ENCODE results near the gene CHDH.

- TF ChIP-seq CTCF (IDR thresholded peaks at IDR 0.05; ENCODE audit: low read depth, low read length, poor library complexity, severe bottlenecking) (no peak), EZH2phosphoT487 (IDR thresholded peaks at IDR 0.05; ENCODE audit: borderline replicate concordance, low read length) (no peak)
These were observed 27.7 kb downstream of the CHDH start for GRCh38 chr3:53818221-53819162.
